Body of pancreas (tissue), 4 donors: ENCODE measurements around the gene NUP153. TPM values are rescaled to one million over a fixed set of nuclear protein-coding genes. Genes with fewer than 3 reads are reported as not detected.

Experiments used
- ATAC-seq: fragments of 150-250 bp; one replicate; pipeline ENCODE4 v1.9.1; 2016
- DNase-seq, 4 donors: peaks; one replicate each; pipeline ENCODE4 v3.0.0-alpha.2; 2019
- H3K27ac ChIP-seq, 4 donors: fragments of 200-600 bp; sonication (generic); 1 replicate in 3 of 4; 2 replicates in 1 of 4; pipeline versions ENCODE4 v1.5.1 to v1.6.1; 2016 to 2019; ENCODE audit warnings: mild to moderate bottlenecking in 1 of 4, mixed read lengths in 1 of 4, moderate library complexity in 1 of 4
- H3K27me3 ChIP-seq, 2 donors: fragments of 200-600 bp; sonication (generic); one replicate each; pipeline ENCODE4 v1.6.0; 2016; ENCODE audit warnings: mild to moderate bottlenecking in 1 of 2
- H3K36me3 ChIP-seq, 2 donors: fragments of 200-600 bp; sonication (generic); replicated peaks in 1 of 2; 2 replicates each; pipeline ENCODE4 v1.5.1; 2016; ENCODE audit warnings: low read depth in 2 of 2; ENCODE audit not compliant: insufficient read depth in 1 of 2
- H3K4me1 ChIP-seq: fragments of 200-600 bp; sonication (generic); one replicate; pipeline ENCODE4 v1.6.0; 2016
- H3K4me3 ChIP-seq, 2 donors: fragments of 200-600 bp; sonication (generic); 1 replicate in 1 of 2; 2 replicates in 1 of 2; pipeline ENCODE4 v1.5.1; 2016 to 2019
- H3K9me3 ChIP-seq, 3 donors: fragments of 200-600 bp; sonication (generic); 1 replicate in 2 of 3; 2 replicates in 1 of 3; pipeline ENCODE4 v1.5.1; 2016
- CTCF ChIP-seq, 7 experiments: fragments of 450-650 bp in 4 of 7; fragments of 200-600 bp in 3 of 7; sonication (generic) in 3 of 7; IDR thresholded peaks; one replicate each; pipeline ENCODE4 v1.5.1; 2016 to 2019; ENCODE audit warnings: antibody characterized with exemption in 7 of 7
- POLR2A ChIP-seq, 3 donors: fragments of 450-650 bp; IDR thresholded peaks; one replicate each; pipeline ENCODE4 v1.6.1; 2016; ENCODE audit warnings: antibody characterized with exemption in 3 of 3, mild to moderate bottlenecking in 2 of 3
- WGBS, 2 donors: methylation state at CpG; one replicate each; pipeline ENCODE4 v1.1.5; 2017; 5-methylcytosine and 5-hydroxymethylcytosine counted together
- intact Hi-C: fragments of 100-400 bp; cut with DNase I; formaldehyde crosslinking; loops from one replicate; pipeline ENCODE4 v1.15.1; 2023
- total RNA-seq, 2 donors: library from RNA; depleted of rRNA; stranded (reverse); fragments of >200 nt; gene quantifications; one replicate each; pipeline ENCODE4 v1.1.0, GENCODE V29; 2016

The NUP153 gene
- total RNA-seq, 2 donors from 2014 or later, result 15.8 to 20.8 TPM

DNA sequence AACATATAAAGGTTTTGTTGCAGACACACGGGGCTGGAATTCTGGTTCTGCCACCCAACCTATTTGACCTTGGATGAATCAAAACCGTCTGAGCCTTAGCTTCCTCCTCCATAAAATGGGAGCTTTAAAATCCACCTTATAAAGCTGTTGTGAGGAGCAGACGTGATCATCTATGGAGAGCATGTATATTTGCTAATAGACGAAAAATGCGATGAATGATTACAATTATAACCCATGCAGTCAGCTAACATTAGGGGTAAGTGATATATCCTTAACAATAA lies 586 bp upstream of the NUP153 start:
- peak overlapping the region in 3 of 4 donors; percentile 99 to 100 (median 100) for H3K27ac ChIP-seq
- H3K4me3 ChIP-seq, result peak overlapping the region; percentile 22 to 91
- TF ChIP-seq POLR2A (IDR thresholded peaks at IDR 0.05) (no peak), CTCF (IDR thresholded peaks at IDR 0.05) (no peak)
- intact Hi-C loops, result no loop called here
- no peaks in the 10 kb centered on the region for H3K36me3 ChIP-seq
- H3K9me3 ChIP-seq, result no peaks in the 10 kb centered on the region
- H3K27me3 ChIP-seq, result no peaks in the 10 kb centered on the region
- ATAC-seq, result no peak
- DNase-seq, result no peak
- 16 to 21% methylated on average over 5 of the region's 5 CpGs for WGBS, 2 donors
- H3K4me1 ChIP-seq, result peaks cover 32% of the 10 kb centered on the region

DNA sequence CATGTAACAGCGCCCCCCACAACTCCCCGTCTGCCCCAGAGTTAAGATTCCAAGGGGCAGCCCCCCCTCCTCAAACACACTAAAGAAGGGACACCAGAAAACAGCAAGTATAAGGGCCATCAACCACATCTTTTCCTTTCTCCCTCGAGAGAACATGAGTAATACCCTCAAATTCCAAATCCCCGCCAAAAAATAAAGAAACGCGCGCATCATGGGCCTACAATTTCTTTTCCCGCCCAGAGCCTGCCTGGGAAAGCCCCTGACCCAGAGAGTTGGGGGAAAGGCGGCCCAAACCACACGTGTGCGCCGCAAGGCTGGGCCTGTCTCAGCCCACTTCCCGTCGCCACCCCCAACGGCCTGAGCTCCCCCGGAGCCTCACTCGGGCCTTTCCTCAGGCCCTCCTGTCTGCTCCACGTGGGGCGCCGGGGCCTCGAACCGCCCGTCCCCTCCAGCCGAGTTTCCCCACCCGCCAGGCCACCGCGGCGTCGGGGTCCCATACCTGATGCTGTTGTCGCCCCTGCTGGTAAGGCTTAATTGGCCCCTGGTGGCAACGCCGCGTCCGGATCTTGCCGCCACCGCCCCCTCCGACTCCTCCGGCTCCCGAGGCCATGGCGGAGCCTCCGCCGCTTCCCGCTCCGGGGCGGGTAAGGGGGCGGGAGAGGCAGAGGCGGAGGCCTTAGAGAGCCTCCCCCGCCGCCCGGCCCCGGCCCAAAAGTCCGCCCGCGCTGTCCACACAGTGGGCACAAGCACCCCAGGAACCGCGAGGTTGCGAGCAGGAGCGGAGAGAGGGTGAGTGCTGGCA lies 746 bp downstream of the NUP153 start:
- intact Hi-C loops, result no loop called here
- no peaks in the 10 kb centered on the region for H3K36me3 ChIP-seq
- peak overlapping the region; percentile 72 to 91 for H3K4me3 ChIP-seq
- peaks cover 39% of the 10 kb centered on the region for H3K4me1 ChIP-seq
- ATAC-seq (peak; percentile 54), DNase-seq (peak; percentile 50 to 66 (median 62))
- TF ChIP-seq CTCF (IDR thresholded peaks at IDR 0.05) (peak in 3 of 7 experiments; percentile 18 to 34 (median 25)), POLR2A (IDR thresholded peaks at IDR 0.05) (no peak)
- H3K27ac ChIP-seq, result peak overlapping the region; percentile 95 to 100 (median 100)
- WGBS, 2 donors, result 0 to 1% methylated on average over 23 to 55 of the region's 58 CpGs
- H3K27me3 ChIP-seq, result no peaks in the 10 kb centered on the region
- no peaks in the 10 kb centered on the region for H3K9me3 ChIP-seq

DNA sequence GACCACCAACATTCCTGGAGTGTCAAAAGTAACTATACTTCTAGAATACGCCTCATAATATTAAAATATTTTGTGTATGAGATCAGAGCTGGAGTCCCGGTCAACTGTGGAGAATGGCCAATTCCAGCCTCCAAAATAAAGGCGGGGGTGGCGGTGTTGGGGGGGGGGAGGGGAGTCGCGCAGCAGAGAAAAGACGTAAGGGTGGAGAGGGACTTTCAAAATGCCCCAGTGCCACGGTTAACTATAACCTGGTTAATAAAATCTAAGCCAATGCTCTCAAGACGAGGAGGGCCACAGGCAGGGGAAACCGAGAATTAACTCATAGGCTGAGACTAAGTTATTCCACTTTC lies 1.3 kb downstream of the NUP153 start:
- WGBS, 2 donors, result 0% methylated on average over 10 of the region's 10 CpGs
- H3K9me3 ChIP-seq, result no peaks in the 10 kb centered on the region
- H3K27ac ChIP-seq, result peak overlapping the region; percentile 95 to 100 (median 100)
- intact Hi-C loops, result no loop called here
- H3K4me3 ChIP-seq, result peak overlapping the region; percentile 72 to 91
- H3K4me1 ChIP-seq, result peaks cover 44% of the 10 kb centered on the region
- TF ChIP-seq CTCF (IDR thresholded peaks at IDR 0.05), result no peak
- TF ChIP-seq POLR2A (IDR thresholded peaks at IDR 0.05), result no peak
- no peaks in the 10 kb centered on the region for H3K27me3 ChIP-seq
- peak; percentile 43 for ATAC-seq
- DNase-seq, result peak; percentile 57 to 70 (median 69)
- no peaks in the 10 kb centered on the region for H3K36me3 ChIP-seq

- peak in 3 of 4 donors; percentile 47 to 51 (median 47) for DNase-seq
- H3K4me1 ChIP-seq, result peaks cover 47% of the 10 kb centered on the region
Observed at GRCh38 chr6:17703256-17703694, 3.5 kb downstream of the NUP153 start.

More at GRCh38 chr6:17703256-17703694, 3.5 kb downstream of the NUP153 start:
- Histone ChIP-seq H3K9me3 (no peaks in the 10 kb centered on the region), H3K4me3 (no peak overlapping the region), H3K27ac (peak overlapping the region in 2 of 4 donors; percentile 44 to 54), H3K36me3 (no peaks in the 10 kb centered on the region), H3K27me3 (no peaks in the 10 kb centered on the region)
- intact Hi-C loops, result no loop called here
- 3 to 16% methylated on average over 1 of the region's 1 CpG for WGBS, 2 donors
- TF ChIP-seq POLR2A (IDR thresholded peaks at IDR 0.05) (no peak), CTCF (IDR thresholded peaks at IDR 0.05) (no peak)
- no peak for ATAC-seq
